Midbrain (tissue), 1 donor: Measurements from ENCODE around the gene CT45A2.
"Not testable (repeated sequence)": the region's sequence is repeated elsewhere in the genome, so short reads cannot be mapped to it uniquely, and the experiment has no call there.

ENCODE experiments used
- DNase-seq: peaks from one replicate; lab custom pipeline; 2025; lab: John Stamatoyannopoulos, UW

CT45A2 gene, protein sequence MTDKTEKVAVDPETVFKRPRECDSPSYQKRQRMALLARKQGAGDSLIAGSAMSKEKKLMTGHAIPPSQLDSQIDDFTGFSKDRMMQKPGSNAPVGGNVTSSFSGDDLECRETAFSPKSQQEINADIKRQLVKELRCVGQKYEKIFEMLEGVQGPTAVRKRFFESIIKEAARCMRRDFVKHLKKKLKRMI

DNA sequence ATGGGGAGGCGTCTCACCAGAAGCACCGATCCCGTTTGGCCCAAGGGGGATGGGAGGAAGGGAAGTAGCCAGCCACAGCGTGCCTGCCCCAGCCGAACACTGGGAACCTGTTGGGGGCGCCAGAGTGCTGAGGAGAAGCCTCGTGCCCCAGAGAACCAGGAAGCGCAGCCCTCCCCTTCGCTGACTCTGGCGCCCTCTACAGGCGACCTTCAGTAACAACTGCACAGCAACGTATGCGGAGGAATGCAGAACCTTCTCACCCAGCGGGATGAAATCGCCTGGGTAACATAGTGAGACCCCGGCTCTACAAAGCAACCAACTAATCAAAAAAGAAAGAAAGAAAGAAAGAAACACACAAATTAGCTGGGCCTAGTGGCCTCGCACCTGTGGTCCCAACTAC lies at the start of gene CT45A2:
TSS of gene CT45A2 (minus strand) at position 101 of the 400 bp plus-strand sequence. CDS start 3,747 bp downstream, outside the sequence.
- DNase-seq = not testable (repeated sequence)

DNA sequence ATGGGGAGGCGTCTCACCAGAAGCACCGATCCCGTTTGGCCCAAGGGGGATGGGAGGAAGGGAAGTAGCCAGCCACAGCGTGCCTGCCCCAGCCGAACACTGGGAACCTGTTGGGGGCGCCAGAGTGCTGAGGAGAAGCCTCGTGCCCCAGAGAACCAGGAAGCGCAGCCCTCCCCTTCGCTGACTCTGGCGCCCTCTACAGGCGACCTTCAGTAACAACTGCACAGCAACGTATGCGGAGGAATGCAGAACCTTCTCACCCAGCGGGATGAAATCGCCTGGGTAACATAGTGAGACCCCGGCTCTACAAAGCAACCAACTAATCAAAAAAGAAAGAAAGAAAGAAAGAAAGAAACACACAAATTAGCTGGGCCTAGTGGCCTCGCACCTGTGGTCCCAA lies 34.6 kb upstream of the CT45A2 start, which contains the start of gene CT45A8:
TSS of gene CT45A8 (minus strand) at position 101 of the 400 bp plus-strand sequence. CDS start 3,755 bp downstream, outside the sequence.
- not testable (repeated sequence) for DNase-seq

DNA sequence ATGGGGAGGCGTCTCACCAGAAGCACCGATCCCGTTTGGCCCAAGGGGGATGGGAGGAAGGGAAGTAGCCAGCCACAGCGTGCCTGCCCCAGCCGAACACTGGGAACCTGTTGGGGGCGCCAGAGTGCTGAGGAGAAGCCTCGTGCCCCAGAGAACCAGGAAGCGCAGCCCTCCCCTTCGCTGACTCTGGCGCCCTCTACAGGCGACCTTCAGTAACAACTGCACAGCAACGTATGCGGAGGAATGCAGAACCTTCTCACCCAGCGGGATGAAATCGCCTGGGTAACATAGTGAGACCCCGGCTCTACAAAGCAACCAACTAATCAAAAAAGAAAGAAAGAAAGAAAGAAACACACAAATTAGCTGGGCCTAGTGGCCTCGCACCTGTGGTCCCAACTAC lies 17.4 kb upstream of the CT45A2 start, which contains the start of gene CT45A7:
TSS of gene CT45A7 (minus strand) at position 101 of the 400 bp plus-strand sequence. CDS start 3,747 bp downstream, outside the sequence.
- not testable (repeated sequence) for DNase-seq

DNA sequence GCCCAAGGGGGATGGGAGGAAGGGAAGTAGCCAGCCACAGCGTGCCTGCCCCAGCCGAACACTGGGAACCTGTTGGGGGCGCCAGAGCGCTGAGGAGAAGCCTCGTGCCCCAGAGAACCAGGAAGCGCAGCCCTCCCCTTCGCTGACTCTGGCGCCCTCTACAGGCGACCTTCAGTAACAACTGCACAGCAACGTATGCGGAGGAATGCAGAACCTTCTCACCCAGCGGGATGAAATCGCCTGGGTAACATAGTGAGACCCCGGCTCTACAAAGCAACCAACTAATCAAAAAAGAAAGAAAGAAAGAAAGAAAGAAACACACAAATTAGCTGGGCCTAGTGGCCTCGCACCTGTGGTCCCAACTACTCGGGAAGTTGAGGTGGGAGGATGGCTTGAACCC lies 17.1 kb downstream of the CT45A2 start, which contains the start of gene CT45A6:
TSS of gene CT45A6 (minus strand) at position 101 of the 400 bp plus-strand sequence. CDS start 3,794 bp downstream, outside the sequence.
- not testable (repeated sequence) for DNase-seq

DNA sequence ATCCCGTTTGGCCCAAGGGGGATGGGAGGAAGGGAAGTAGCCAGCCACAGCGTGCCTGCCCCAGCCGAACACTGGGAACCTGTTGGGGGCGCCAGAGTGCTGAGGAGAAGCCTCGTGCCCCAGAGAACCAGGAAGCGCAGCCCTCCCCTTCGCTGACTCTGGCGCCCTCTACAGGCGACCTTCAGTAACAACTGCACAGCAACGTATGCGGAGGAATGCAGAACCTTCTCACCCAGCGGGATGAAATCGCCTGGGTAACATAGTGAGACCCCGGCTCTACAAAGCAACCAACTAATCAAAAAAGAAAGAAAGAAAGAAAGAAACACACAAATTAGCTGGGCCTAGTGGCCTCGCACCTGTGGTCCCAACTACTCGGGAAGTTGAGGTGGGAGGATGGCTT lies 34.4 kb downstream of the CT45A2 start, which contains the start of gene CT45A5:
TSS of gene CT45A5 (minus strand) at position 101 of the 400 bp plus-strand sequence. CDS start 3,774 bp downstream, outside the sequence.
- not testable (repeated sequence) for DNase-seq

DNA sequence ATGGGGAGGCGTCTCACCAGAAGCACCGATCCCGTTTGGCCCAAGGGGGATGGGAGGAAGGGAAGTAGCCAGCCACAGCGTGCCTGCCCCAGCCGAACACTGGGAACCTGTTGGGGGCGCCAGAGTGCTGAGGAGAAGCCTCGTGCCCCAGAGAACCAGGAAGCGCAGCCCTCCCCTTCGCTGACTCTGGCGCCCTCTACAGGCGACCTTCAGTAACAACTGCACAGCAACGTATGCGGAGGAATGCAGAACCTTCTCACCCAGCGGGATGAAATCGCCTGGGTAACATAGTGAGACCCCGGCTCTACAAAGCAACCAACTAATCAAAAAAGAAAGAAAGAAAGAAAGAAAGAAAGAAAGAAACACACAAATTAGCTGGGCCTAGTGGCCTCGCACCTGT lies 51.7 kb downstream of the CT45A2 start, which contains the start of gene CT45A3:
TSS of gene CT45A3 (minus strand) at position 101 of the 400 bp plus-strand sequence. CDS start 3,747 bp downstream, outside the sequence.
- DNase-seq = not testable (repeated sequence)
